Suppressor macrophage (primary cell): ENCODE data around the gene PRPSAP2.
"Not testable (repeated sequence)": the region's sequence is repeated elsewhere in the genome, so short reads cannot be mapped to it uniquely, and the experiment has no call there.

Experiments used
- DNase-seq, 4 experiments: peaks; one replicate each; pipeline ENCODE4 v3.0.0-alpha.2; 2020 to 2022

PRPSAP2 gene

DNA sequence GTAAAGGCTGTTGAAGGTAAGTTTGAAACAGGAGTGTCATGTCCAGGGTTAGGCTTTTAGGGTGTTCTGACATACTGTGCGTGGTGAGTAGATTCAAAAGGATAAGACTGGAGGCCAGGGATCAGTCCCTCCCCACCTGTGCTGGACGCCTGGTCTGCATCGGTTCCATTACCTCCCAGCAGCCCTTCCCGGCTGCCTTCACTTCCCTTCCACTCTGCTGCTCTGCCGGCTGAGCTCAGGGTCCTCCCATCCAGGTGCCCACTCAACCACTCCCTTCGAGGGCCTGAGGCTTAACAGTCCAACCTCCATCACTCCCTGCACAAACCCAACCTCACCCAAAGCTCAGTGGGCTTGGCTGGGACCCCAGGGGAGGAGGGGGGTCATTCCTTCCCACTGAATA is 89.9 kb downstream of the PRPSAP2 start:
- DNase-seq = no peak

DNA sequence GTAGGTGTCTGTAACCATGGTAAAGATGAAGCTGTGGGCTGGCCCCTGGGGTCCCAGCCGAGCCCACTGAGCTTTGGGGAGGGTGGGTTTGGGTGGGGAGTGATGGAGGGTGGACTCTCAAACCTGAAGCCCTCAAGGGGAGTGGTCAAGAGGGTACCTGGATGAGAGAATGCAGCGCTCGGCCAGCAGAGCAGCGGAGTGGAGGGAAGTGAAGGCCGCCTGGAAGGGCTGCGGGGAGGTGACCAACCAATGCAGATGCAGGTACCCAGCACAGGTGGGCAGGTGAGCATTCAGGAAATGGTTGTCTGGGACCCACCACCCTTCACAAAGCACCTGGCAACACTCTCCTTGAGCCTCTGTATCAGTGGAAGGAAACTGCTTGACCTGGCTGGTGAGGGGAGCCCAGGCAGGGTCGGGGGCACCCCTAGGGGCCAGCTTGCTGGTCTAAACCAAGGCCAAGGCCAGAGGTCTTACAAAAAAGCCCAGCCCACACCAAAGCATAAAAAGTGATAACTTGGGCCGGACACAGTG is 90.6 kb downstream of the PRPSAP2 start:
- DNase-seq = no peak

DNA sequence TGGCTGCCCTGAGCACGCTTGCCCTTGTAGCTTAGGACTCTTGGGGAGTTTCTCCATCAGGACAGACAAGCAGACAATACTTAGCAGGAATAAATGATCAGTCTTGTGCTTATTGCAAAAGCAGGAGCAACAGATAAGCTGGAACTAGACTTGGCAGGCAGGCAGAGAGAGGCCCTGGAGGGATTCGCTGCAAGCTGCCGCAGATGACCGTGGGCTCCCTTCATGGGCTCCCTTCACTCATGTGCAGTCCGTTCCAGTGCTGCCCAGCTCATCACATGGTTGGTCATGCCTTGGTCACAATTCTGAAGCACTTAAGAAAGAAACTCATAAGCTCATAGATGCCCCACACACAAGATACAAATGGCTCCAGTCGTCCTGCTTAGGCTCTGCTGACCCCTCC is 91.6 kb downstream of the PRPSAP2 start:
- DNase-seq = no peak

DNA sequence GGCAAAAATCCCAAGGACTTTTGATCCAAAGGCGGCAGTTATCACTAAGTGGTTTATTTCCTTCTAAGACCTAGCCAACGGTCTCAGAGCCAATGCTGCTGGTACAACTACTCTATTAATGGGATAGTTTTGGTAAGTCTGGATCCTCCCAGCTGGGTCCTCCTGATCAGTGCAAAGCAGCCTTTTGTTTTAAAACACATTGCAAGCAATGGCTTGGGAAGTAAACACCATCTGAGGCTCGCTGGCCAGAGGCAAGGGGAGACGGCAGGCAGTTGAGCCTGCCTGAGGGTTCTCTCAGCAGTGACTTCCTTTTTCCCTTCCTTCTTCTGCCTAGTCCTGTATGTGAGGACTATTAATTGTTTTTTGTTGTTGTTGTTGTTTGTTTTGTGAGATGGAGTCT is 92.4 kb downstream of the PRPSAP2 start:
- DNase-seq = peak in 2 of 4 experiments; percentile 36 to 38

DNA sequence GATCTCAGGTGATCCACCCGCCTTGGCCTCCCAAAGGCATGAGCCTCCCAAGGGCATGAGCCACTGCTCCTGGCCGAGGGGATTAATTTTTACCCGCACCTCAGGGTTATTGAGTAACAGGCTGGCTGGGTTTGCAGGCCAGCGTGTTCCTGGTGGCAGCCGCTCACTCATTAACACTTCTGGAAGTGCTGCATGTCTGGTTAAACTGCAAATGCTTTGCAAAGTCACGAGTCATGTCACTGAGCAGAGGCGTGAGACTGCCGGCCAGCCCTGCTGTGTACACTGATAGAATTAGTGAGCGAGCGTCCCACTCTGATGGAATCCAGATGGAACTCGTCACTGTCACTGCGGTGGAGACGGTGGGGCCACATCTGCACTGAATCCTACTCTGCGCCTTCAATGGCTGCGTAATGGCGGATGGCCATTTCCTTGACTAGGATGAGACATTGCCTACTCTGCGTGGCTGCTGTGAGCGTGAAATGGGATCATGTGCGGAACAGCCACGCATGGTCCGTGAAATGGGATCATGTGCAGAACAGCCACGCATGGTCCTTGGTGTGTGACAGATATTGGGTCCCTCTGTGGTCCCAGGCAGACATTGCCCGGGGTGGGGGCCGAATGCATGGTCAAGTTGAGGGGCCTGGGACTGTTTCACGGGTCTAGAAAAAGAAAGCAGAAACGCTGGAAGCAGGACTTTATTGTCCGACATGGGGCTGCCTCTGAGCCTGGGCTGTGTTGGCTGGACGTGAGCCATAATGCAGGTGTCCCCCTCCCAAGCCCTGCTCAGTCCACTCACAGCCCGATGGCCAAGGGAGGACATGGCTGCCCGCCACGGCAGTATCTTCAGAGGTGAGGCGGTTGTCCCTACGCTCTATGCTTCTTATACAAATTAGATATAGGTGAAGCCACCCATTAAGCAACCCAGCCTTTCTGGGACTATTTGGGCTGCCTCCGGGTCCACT is 93.3 kb downstream of the PRPSAP2 start:
- DNase-seq = no peak

DNA sequence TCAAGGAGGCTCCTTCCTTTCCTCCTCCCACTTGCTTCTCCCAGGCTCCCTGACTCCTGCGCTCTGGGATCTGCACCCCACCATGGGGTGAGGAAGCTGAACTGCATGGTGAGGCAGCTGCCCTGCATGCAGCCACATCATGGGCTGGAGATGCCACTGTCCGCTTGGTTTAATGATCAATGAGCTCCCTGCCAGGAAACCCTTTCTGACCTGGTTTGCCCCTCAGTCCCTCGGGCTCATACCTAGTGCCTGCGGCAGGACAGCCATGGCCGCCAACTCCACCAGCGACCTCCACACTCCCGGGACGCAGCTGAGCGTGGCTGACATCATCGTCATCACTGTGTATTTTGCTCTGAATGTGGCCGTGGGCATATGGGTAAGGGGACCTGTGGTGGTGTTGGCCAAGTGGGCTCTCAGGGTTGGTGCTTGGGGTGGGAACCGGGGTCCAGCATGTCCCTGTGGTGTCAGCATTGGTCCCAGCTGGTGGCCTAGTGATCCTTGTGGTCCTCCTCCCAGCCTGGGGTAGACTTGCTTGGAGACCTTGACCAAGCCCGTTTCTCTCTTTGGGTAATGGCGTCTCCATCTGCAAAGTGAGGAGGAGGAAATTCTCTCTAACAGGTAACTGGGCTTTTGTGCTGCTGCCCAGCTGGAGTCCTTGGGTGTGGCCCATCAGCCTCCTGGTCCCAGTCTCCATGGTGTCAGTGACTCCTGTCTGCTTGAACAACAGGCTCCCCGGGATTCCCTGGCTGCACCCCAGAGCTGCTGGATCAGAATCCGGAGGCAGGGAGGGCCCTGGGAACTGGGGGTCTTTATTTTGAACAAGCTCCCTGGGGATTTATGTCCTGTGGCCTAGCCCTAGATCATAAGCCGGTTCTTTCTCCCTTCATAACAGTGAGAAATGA is 94.3 kb downstream of the PRPSAP2 start, which contains the start of gene SLC5A10:
Gene SLC5A10, plus strand, starts transcription at position 225 of the 902 bp plus-strand sequence. Its CDS starts 41 bp downstream, at position 266.
- no peak for DNase-seq

DNA sequence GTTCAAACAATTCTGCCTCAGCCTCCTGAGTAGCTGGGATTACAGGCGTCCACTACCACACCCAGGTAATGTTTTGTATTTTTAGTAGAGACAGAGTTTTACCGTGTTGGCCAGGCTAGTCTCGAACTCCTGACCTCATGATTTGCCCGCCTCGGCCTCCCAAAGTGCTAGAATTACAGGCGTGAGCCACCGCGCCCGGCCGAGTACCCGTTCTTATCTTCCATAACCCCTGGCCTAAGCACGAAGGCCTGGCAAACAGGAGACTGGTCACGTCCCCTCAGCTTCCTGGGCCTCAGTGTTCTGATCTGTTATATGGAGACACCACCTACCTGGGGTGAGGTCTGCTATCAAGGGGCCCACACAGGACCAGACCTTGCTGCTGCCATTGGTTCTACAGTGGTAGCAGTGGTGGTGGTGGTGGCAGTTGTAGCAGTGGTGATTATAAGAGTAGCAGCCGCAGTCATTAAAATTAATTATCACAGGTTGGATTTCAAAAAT is 95.3 kb downstream of the PRPSAP2 start:
- DNase-seq = no peak

DNA sequence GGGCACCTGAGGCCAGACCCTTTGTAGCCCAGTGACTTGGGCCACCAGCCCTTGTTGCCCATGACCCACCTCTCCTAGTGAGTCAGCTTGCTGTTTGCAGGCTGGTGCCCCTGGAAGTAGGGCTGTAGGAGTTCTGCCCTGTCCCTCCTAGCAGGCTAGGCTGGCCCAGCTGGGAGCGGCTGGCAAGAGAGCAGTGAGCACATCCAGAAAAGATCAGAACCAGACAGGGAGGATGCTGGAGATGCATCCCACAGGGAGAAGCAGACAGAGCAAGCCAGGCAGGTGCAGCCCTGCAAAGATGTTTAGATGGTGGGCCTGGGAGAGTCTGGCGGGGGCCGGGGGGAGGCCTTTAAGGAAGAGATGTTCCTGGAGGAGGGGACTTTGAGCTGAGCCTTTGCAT is 96.4 kb downstream of the PRPSAP2 start:
- DNase-seq = no peak

DNA sequence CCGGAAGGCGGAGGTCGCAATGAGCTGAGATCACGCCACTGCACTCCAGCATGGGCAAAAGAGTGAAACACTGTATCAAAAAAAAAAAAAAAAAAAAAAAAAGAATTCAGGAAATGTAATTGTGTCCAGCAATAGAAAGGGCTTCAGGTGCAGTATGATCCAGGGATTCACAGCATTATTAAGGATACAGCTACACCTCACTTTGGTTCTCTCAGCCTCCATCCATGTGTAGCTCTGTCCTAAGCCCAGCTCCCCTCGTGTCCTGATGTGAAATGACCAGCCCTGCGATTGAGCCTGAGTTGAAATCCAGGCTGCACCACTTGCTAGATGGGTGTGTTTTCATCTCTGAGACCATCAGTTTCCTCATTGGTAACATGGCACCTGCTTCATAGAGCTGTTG is 97.1 kb downstream of the PRPSAP2 start:
- no peak for DNase-seq

DNA sequence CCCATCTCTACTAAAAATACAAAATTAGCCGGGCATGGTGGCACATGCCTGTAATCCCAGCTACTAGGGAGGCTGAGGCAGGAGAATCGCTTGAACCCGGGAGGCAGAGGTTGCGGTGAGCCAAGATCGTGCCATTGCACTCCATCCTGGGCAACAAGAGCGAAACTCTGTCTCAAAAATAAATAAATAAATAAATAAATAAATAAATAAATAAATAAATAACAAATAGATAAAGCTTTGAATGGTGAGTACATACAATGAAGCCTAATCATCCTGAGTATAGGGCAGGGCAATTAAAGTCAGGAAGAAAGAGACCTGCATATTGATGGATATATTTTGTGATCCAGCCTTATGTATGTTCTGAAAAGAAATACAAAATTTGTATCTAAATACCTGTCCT is 98.1 kb downstream of the PRPSAP2 start:
- DNase-seq = not testable (repeated sequence)

DNA sequence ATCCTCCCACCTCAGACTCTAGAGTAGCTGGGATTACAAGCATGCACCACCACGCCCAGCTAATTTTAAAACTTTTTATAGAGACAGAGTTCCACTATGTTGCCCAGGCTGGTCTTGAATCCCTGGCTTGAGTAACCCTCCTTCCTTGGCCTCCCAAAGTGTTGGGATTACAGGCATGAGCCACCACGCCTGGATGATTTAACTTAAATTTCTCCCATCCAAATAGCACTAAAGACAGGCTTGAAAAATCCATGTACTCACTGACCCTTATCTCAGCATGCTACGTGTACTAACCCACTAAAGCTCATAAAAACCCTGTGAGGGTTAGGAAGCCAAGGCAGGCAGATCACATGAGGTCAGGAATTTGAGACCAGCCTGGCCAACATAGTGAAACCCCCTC is 98.7 kb downstream of the PRPSAP2 start:
- DNase-seq = no peak

DNA sequence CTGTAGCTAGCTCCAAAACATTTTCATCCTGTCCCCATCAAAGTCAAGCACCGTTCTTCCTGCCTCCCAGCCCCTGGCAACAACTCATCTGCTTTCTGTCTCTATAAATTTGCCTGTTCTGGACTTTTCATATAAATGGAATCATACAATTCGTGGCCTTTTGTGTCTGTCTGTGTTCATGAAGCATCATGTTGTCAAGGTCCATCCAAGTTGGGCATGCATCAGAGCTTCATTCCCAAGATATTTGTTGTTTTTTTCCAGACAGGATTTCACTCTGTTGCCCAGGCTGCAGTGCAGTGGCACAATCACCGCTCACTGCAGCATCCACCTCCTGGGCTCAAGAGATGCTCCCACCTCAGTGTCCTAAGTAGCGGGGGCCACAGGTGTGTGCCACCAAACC is 99.9 kb downstream of the PRPSAP2 start:
- no peak for DNase-seq

DNA sequence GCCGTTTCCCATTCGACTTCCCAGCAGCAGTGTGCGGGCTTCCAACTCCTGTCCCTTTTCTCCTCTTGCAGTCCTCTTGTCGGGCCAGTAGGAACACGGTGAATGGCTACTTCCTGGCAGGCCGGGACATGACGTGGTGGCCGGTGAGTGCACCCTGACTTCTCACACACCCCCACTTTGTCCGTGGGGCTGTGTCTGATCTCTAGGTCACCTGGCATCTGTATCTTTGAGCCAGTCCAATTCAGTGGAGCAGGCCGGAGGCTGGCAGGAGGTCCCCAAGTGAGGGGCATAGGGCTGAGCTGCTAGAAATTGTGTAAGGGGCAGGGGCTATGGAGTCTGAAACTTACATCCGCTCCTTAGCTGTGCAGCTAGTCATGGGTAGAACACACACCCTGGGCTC is 100.7 kb downstream of the PRPSAP2 start:
- no peak for DNase-seq

DNA sequence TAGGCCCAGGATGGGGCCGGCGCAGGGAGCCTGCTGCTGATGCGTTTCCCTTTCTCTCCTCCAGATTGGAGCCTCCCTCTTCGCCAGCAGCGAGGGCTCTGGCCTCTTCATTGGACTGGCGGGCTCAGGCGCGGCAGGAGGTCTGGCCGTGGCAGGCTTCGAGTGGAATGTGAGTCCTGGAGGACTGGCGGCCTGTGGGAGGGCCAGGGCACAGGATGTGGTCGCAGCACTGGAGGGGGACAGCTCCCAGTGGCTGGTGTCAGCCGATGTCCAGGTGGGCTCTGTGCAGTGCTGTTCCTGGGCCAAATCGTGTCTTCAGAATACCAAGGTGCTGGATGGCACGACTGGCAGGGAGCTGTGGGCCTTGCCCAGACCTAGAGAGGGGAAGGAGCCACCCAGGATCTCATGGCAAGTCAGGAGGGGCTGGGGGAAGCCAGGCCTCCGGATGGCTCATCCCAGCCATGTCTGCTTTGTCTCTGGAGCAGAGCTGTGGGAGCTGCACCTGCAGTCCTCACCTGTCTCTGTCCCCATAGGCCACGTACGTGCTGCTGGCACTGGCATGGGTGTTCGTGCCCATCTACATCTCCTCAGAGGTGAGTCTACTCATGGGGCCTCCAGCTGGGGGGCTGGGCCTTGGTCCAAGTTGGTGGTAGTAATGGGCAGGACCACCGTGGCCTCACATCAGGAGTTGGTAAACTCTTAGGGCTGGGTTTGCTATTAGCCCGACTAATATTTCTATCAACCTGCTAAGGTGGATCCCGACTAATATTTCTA is 101.3 kb downstream of the PRPSAP2 start:
- no peak for DNase-seq

DNA sequence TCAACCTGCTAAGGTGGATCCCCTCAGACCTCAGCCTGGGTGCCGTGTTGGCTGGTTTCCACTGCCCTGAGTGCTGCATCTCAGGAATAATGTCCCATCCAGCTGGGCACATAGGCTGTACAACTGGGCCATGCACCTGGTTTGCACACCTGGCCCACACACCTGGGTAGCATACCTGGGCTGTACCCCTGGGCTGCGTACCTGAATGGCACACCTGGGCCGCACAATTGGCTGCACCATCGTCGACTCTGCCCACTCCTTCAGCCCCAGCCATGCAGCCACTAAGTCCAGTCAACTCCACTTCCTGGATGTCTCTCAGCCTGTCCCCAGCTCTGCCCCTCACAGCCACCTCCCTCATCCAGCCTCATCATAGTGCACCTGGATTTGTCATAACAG is 101.9 kb downstream of the PRPSAP2 start:
- no peak for DNase-seq

DNA sequence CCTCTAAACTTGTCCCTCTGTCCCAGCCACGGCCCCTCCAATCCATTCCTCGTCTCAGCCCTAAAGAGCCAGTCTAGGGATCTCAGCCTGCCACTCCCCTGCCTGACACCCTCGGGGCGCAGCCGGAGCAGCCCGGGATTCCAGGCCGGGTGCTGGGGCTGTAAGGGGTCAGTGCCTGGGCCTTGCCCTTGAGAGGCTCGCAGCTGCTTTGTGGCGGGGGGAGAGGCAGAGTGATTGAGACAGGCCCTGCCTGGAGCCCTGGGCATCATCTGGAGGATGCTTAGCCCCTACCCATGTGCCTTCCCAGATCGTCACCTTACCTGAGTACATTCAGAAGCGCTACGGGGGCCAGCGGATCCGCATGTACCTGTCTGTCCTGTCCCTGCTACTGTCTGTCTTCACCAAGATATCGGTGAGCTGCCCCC is 102.3 kb downstream of the PRPSAP2 start:
- DNase-seq = no peak

DNA sequence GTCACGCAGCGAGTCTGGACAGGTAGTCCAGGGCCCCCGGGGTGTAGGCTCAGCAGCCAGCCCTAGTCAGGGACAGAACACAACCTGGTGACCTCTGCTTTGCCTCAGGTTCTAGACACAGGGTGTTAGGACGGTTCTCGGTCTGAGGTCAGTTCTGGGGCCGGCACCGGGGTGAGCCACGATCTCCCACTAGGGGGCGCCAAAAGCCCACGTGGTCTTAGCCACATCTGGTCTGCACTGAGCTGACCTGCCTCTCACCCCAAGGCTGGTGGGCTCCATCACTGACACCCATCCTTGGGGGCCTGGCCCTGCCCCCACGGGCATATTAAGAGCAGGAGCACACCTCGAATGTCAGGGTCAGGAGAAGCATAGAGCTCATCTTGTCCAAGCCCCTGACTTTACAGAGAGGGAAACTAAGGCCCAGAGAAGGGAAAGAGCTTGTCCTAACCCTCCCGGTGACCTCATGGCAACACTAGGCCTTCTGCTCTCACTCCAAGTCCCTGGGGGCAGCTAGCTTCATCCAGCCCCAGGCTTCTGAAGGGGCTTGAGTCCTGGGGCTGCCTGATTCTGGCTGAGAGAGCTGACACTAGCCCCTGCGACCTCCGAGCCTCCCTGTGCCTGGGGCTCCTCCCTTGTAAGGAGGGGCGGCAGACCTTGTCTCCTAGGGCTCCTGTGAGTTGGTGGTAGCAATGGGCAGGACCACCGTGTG is 103.0 kb downstream of the PRPSAP2 start:
- peak; percentile 80 to 93 (median 92) for DNase-seq

DNA sequence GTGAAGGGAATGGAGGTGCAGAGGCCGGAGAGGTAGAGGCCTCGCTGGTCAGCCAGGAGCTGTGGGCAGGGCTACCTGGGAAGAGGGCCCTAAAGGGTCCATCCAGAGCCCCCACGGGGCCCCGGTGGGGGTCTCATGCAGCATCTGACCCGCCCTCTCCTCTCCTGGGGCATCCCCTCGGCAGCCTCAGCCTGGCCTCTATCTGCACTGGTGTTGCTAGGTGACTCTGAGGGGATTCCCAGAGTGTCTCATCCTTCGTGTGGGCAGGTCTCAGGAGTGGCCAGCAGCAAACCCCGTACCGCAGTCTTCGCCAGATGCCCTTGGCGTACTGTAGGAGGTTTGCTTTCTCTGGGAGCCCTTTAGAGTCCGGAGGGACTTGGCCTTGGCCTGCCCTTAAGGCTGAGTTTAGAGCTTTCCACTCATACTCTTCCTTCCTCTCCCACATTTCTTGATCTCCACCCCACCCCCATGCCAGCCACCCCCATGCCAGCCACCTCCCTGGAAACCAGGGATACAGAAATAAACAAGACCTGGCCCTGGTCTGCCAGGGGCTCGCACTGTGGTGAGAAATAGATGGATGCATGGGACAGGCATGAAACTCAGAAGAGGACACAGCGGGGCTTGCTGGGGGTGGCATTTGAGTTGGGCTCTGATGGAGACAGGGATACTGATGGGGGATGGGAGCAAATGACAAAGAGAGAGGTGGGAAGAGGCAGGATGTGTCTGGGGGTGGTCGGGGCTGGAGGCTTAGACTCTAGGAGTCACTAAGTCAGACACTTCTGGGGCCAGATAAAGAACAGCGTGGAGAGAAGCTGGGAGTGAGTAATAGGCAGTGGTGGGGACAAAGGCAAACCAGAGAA is 103.9 kb downstream of the PRPSAP2 start:
- peak in 1 of 4 experiments; percentile 10 for DNase-seq

DNA sequence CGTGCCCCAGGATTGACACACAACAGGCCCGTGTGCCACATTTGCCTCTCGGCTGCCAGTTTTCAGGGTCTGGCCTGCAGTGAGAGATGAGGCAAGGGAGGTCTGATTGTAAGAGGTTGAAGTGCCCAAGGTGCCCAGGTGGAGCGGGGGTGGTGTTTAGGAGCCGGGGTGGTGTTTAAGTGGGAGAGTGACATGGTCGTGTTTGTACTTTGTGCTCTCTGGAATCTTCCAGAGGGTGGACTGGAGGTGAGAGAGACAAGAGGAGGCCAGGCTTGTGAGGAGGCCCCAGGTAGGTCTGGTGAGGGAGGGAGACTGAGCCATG is 104.5 kb downstream of the PRPSAP2 start:
- no peak for DNase-seq
